ENCODE measurements around the gene EFCAB6. TPM values are rescaled to one million over a fixed set of nuclear protein-coding genes. Genes with fewer than 3 reads are reported as not detected.

EFCAB6 gene
- total and polyA plus RNA-seq, 2 of the 4 experiments (the other 2 are of a cell fraction): 0.44 to 1.1 TPM

DNA sequence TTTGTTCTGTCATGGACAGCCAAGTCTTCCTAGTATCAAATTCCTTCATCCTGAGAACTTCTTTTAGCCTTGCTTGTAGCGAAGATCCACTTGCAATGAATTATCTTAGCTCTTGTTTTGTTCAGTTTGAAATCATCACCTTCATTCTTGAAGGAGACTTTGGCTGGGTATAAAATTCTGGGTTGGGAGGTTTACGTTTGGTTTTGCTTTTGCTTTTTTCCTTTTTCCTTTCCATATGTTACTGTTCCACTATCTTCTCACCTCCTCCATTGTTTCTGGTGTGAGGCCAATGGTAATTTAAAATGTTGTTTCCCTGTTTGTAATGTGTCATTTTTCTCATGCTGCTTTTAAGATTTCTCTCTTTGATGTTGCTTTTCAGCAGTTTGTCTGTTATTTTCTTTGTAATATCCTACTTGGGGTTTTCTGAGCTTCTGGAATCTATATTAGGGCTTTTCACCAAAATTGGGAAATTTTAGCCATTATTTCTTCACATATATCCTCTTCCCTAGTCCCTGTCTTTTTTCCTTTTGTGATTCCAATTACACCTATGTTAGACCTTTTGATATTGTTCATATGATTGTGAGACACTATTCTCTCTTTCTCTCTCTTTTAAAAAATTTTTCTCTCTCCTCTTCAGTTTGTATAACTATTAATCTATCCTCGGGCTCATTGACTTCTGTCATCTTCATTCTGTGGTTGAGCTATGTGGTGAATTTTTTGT lies 172.7 kb downstream of the EFCAB6 start:
- peaks cover 2% of the 10 kb centered on the region; the same call in 1 of the 2 replicates for H3K9me3 ChIP-seq (ENCODE audit: control insufficient read depth, insufficient read depth, low read length)
- H3K27ac ChIP-seq (ENCODE audit: insufficient read depth, low read length): no peak overlapping the region
- H3K27me3 ChIP-seq (ENCODE audit: control insufficient read depth, insufficient read depth, low read length): no peaks in the 10 kb centered on the region
- no peaks in the 10 kb centered on the region for H3K4me1 ChIP-seq (ENCODE audit: control insufficient read depth, insufficient read depth, low read length)
- BruUV-seq (replicated peaks): no TSS peak
- no peak overlapping the region for H2AK9ac ChIP-seq (replicated peaks; ENCODE audit: low read depth, low read length, poor library complexity)
- intact Hi-C loops (cut with micrococcal nuclease): no loop called here
- H4K91ac ChIP-seq (ENCODE audit: insufficient read depth, low read depth, low read length): no peak overlapping the region
- H3K14ac ChIP-seq (replicated peaks; ENCODE audit: low read depth, low read length): no peak overlapping the region
- no peaks in the 10 kb centered on the region for H3K36me3 ChIP-seq (ENCODE audit: control insufficient read depth, insufficient read depth, low read length)
- no peaks in the 10 kb centered on the region for H3K9me1 ChIP-seq (ENCODE audit: insufficient read depth, low read length)
- H4K20me1 ChIP-seq (ENCODE audit: insufficient read depth, low read length): no peaks in the 10 kb centered on the region
- no peak overlapping the region for H4K5ac ChIP-seq (ENCODE audit: low read depth, low read length)
- no peaks in the 10 kb centered on the region for H3K79me1 ChIP-seq (ENCODE audit: low read depth in 1 of 2, low read length in 2 of 2)
- no CpG with 5 or more reads among the region's 3 CpGs for WGBS, 2 experiments (ENCODE audit: extremely low coverage in 2 of 2, insufficient read length in 1 of 2)
- no peak overlapping the region for H3K23ac ChIP-seq (ENCODE audit: low read depth, low read length)
- no peak overlapping the region for H4K8ac ChIP-seq (ENCODE audit: low read depth in 2 of 2, low read length in 2 of 2)
- no peak for TF ChIP-seq RFX5 (IDR thresholded peaks at IDR 0.05; ENCODE audit: low read depth, low read length)
- TF ChIP-seq MXI1 (IDR thresholded peaks at IDR 0.05; ENCODE audit: borderline replicate concordance, low read depth, low read length): no peak
- TF ChIP-seq, protein P1, sequence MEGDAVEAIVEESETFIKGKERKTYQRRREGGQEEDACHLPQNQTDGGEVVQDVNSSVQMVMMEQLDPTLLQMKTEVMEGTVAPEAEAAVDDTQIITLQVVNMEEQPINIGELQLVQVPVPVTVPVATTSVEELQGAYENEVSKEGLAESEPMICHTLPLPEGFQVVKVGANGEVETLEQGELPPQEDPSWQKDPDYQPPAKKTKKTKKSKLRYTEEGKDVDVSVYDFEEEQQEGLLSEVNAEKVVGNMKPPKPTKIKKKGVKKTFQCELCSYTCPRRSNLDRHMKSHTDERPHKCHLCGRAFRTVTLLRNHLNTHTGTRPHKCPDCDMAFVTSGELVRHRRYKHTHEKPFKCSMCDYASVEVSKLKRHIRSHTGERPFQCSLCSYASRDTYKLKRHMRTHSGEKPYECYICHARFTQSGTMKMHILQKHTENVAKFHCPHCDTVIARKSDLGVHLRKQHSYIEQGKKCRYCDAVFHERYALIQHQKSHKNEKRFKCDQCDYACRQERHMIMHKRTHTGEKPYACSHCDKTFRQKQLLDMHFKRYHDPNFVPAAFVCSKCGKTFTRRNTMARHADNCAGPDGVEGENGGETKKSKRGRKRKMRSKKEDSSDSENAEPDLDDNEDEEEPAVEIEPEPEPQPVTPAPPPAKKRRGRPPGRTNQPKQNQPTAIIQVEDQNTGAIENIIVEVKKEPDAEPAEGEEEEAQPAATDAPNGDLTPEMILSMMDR (conservative IDR thresholded peaks at IDR 0.05; ENCODE audit: low read depth, low read length): no peak
- TF ChIP-seq NFE2L2 (IDR thresholded peaks at IDR 0.05; ENCODE audit: low read depth, low read length): no peak
- no peak for TF ChIP-seq CHD1 (IDR thresholded peaks at IDR 0.05; ENCODE audit: low read depth, low read length)
- TF ChIP-seq RAD21 (IDR thresholded peaks at IDR 0.05; ENCODE audit: low read length): no peak
- TF ChIP-seq POLR2A (IDR thresholded peaks at IDR 0.05; ENCODE audit: low read depth, low read length): no peak
- no peak for TF ChIP-seq SMC3 (IDR thresholded peaks at IDR 0.05; ENCODE audit: low read depth, low read length)
- no peak for TF ChIP-seq FOS (IDR thresholded peaks at IDR 0.05; ENCODE audit: low read depth, low read length)
- TF ChIP-seq CEBPB (IDR thresholded peaks at IDR 0.05; ENCODE audit: low read depth, low read length): no peak
- TF ChIP-seq, protein P2, sequence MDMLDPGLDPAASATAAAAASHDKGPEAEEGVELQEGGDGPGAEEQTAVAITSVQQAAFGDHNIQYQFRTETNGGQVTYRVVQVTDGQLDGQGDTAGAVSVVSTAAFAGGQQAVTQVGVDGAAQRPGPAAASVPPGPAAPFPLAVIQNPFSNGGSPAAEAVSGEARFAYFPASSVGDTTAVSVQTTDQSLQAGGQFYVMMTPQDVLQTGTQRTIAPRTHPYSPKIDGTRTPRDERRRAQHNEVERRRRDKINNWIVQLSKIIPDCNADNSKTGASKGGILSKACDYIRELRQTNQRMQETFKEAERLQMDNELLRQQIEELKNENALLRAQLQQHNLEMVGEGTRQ (IDR thresholded peaks at IDR 0.05; ENCODE audit: low read depth, low read length): no peak
- ChIA-PET POLR2A (ENCODE audit: unreplicated experiment) (no interaction called here), CTCF (no interaction called here)
- no peak overlapping the region for H2BK15ac ChIP-seq (ENCODE audit: low read depth, low read length)
- no peak overlapping the region for H2AK5ac ChIP-seq (ENCODE audit: low read depth, low read length)
- H2BK20ac ChIP-seq (ENCODE audit: low read depth, low read length): no peak overlapping the region
- no peak overlapping the region for H3K4me3 ChIP-seq (ENCODE audit: insufficient read depth, low read depth, low read length)
- H3K56ac ChIP-seq (ENCODE audit: extremely low read depth, insufficient read depth, low read length): no peak overlapping the region
- H2BK5ac ChIP-seq (ENCODE audit: low read depth, low read length, poor library complexity, severe bottlenecking): no peak overlapping the region
- no peak overlapping the region for H3K9ac ChIP-seq (ENCODE audit: low read depth, low read length)
- H3K18ac ChIP-seq (ENCODE audit: low read depth, low read length): no peak overlapping the region
- H3K4me2 ChIP-seq (ENCODE audit: low read depth, low read length): no peak overlapping the region
- DNase-seq (no peak), ATAC-seq (ENCODE audit: low read depth) (no peak)
- dilution Hi-C loops (cut with HindIII; ENCODE audit: low sequenced_read_pairs, unreplicated experiment): no loop called here
- no peak overlapping the region for H2BK120ac ChIP-seq (ENCODE audit: low read depth, low read length)
- no peak overlapping the region for H2AFZ ChIP-seq (replicated peaks; ENCODE audit: low read length, poor library complexity)
- in situ Hi-C loops (cut with MboI; ENCODE audit: low sequenced_read_pairs): no loop called here
- no peak overlapping the region for H3K4ac ChIP-seq (ENCODE audit: low read depth, low read length)
